ENCODE data around the gene MFAP3. TPM values are rescaled to one million over a fixed set of nuclear protein-coding genes. Genes with fewer than 3 reads are reported as not detected.

MFAP3 gene
- total and polyA plus RNA-seq, 10 of the 15 experiments (the other 5 are each of a cell fraction or from before 2014, with no cell fraction given), result 2.5 to 22.9 (median 13.4) TPM

- TF ChIP-seq, protein P1, sequence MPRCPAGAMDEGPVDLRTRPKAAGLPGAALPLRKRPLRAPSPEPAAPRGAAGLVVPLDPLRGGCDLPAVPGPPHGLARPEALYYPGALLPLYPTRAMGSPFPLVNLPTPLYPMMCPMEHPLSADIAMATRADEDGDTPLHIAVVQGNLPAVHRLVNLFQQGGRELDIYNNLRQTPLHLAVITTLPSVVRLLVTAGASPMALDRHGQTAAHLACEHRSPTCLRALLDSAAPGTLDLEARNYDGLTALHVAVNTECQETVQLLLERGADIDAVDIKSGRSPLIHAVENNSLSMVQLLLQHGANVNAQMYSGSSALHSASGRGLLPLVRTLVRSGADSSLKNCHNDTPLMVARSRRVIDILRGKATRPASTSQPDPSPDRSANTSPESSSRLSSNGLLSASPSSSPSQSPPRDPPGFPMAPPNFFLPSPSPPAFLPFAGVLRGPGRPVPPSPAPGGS (IDR thresholded peaks at IDR 0.05; ENCODE audit: borderline replicate concordance, insufficient read depth, low read depth, low read length, poor library complexity, severe bottlenecking), result no peak
- TF ChIP-seq SP1 (IDR thresholded peaks at IDR 0.05; ENCODE audit: low read depth, low read length), result no peak
- TF ChIP-seq GABPA (IDR thresholded peaks at IDR 0.05; ENCODE audit: low read depth), result no peak
- TF ChIP-seq ZNF592 (IDR thresholded peaks at IDR 0.05), result no peak
Measured at GRCh38 chr5:154046486-154046885, 7.7 kb downstream of the MFAP3 start (continued).

DNA sequence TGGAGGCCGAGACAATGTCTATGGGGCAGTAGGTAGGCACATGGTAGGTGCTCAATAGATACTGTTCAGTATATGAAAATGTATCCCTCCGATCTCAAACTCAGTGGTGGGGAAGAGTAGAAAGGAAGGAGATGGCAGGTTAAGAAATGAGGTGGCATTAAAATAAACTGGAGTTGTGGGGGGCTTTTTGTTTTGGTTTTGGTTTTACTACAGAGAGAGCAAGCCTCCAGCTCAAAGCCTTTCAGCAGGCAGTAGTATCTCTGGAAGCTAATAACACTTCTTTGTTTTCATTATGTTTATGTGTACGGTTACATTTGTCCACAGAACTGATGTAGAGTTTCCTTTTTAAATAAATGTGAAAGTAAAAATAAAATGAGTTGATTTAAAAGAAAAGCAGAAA, 8.6 kb downstream of the MFAP3 start:
- DNase-seq (ENCODE audit: low read depth, low spot score) (no peak), FAIRE-seq (no peak), ATAC-seq (peak; percentile 59)
- Histone ChIP-seq H3K4me1 (ENCODE audit: control insufficient read depth, insufficient read depth, low read length) (peaks cover 3% of the 10 kb centered on the region; the same call in 1 of the 2 replicates), H2AFZ (ENCODE audit: control insufficient read depth, low read depth, low read length) (no peak overlapping the region), H3K4me3 (peak overlapping the region; percentile 8; the same call in 1 of the 2 replicates), H3K79me2 (ENCODE audit: control insufficient read depth, insufficient read depth, low read length) (peaks cover 10% of the 10 kb centered on the region), H3K9ac (ENCODE audit: control insufficient read depth, insufficient read depth, low read length) (no peak overlapping the region), H3K36me3 (ENCODE audit: control insufficient read depth in 2 of 2, insufficient read depth in 2 of 2, low read length in 1 of 2) (peaks cover 0 to 5% of the 10 kb centered on the region in 2 experiments; a peak in 1 of 4 replicates), H3K27ac (ENCODE audit: control insufficient read depth, insufficient read depth) (no peak overlapping the region; the same call in 1 of the 2 replicates), H3K9me3 (replicated peaks; ENCODE audit: control insufficient read depth, insufficient read depth, low read length) (no peaks in the 10 kb centered on the region), H3K4me2 (ENCODE audit: control insufficient read depth, insufficient read depth) (peak overlapping the region; percentile 24), H4K20me1 (ENCODE audit: control insufficient read depth, insufficient read depth) (peaks cover 4% of the 10 kb centered on the region; the same call in 1 of the 2 replicates), H3K27me3 (replicated peaks in 1 of 2; ENCODE audit: control insufficient read depth in 2 of 2, insufficient read depth in 2 of 2, low read length in 1 of 2) (no peaks in the 10 kb centered on the region)
- ChIA-PET POLR2A (interaction anchor here (0.6 to 1.0 kb wide), 2 partner anchors 9 to 588 kb away, joined by 3 to 4 read pairs; partner anchors contain the start of genes FAM114A2 and MFAP3), CTCF (interaction anchor here (1.5 kb wide), 1 partner anchor 25 kb away, joined by 5 read pairs; no protein-coding TSS in a partner anchor), SMC1A (ENCODE audit: uncharacterized antibody, unreplicated experiment) (interaction anchor here (0.6 to 0.9 kb wide), 2 partner anchors 25 to 208 kb away, joined by 3 read pairs; no protein-coding TSS in a partner anchor), RAD21 (ENCODE audit: unreplicated experiment) (no interaction called here)
- in situ Hi-C loops (cut with MboI), result no loop called here
- no TSS peak for BruUV-seq (replicated peaks)
- TF ChIP-seq TARDBP (IDR thresholded peaks at IDR 0.05; ENCODE audit: borderline replicate concordance), result no peak
- TF ChIP-seq GATAD2B (conservative IDR thresholded peaks at IDR 0.05; ENCODE audit: low read depth), result no peak
- 0 out of 2 replicates have a peak, but pooled peaks have one; percentile 6 for TF ChIP-seq RUNX3 (IDR thresholded peaks at IDR 0.05; ENCODE audit: low read length)
- TF ChIP-seq IKZF1 (conservative IDR thresholded peaks at IDR 0.05), result no peak
- intact Hi-C loops (cut with micrococcal nuclease; ENCODE audit: unreplicated experiment), result no loop called here
- WGBS (ENCODE audit: insufficient coverage, insufficient replicate concordance, low lambda C conversion rate, missing lambda C conversion rate), result 47% methylated on average over 3 of the region's 3 CpGs

All from GM12878 (cell line).